Hepatocyte (in vitro differentiated cells): ENCODE results near the gene RPS24.

Experiments used
- CTCF ChIP-seq: fragments of 200-600 bp; sonication (generic); IDR thresholded peaks from 2 replicates; pipeline ENCODE4 v1.5.1; 2016; ENCODE audit warnings: antibody characterized with exemption, mild to moderate bottlenecking; ENCODE audit not compliant: poor library complexity
- EZH2 ChIP-seq: fragments of 200-600 bp; sonication (generic); IDR thresholded peaks from 2 replicates; pipeline ENCODE4 v1.6.1; 2016; ENCODE audit warnings: antibody characterized with exemption, mild to moderate bottlenecking, borderline replicate concordance

GRCh38 chr10:78028438-78029268 is 5.0 kb upstream of the RPS24 start:
- TF ChIP-seq CTCF (no peak), EZH2 (no peak)
